Duodenal mucosa (tissue), 2 donors: ENCODE data around the gene SCLT1.
"Not testable (repeated sequence)": the region's sequence is repeated elsewhere in the genome, so short reads cannot be mapped to it uniquely, and the experiment has no call there.

Experiments
- H3K27ac ChIP-seq: one replicate; pipeline ENCODE4 v1.7.0; 2013; ENCODE audit warnings: low read depth, low read length
- H3K27me3 ChIP-seq, 2 donors: one replicate each; pipeline ENCODE4 v1.7.0; 2013; ENCODE audit warnings: low read length in 2 of 2, control low read depth in 1 of 2; ENCODE audit not compliant: insufficient read depth in 2 of 2, control insufficient read depth in 1 of 2
- H3K36me3 ChIP-seq, 2 donors: one replicate each; pipeline ENCODE4 v1.7.0; 2013; ENCODE audit warnings: low read length in 2 of 2, control low read depth in 1 of 2; ENCODE audit not compliant: insufficient read depth in 2 of 2, control insufficient read depth in 1 of 2
- H3K4me1 ChIP-seq, 2 donors: one replicate each; pipeline ENCODE4 v1.7.0; 2013; ENCODE audit warnings: low read length in 2 of 2, control low read depth in 1 of 2; ENCODE audit not compliant: insufficient read depth in 2 of 2, control insufficient read depth in 1 of 2
- H3K4me3 ChIP-seq, 2 donors: one replicate each; pipeline ENCODE4 v1.7.0; 2013; ENCODE audit warnings: low read length in 2 of 2, low read depth in 1 of 2
- H3K9ac ChIP-seq, 2 donors: one replicate each; pipeline ENCODE4 v1.7.0; 2013; ENCODE audit warnings: low read length in 2 of 2, low read depth in 1 of 2
- H3K9me3 ChIP-seq, 2 donors: one replicate each; pipeline ENCODE4 v1.7.0; 2013; ENCODE audit warnings: low read length in 2 of 2, control low read depth in 1 of 2; ENCODE audit not compliant: control insufficient read depth in 1 of 2

Gene SCLT1

DNA sequence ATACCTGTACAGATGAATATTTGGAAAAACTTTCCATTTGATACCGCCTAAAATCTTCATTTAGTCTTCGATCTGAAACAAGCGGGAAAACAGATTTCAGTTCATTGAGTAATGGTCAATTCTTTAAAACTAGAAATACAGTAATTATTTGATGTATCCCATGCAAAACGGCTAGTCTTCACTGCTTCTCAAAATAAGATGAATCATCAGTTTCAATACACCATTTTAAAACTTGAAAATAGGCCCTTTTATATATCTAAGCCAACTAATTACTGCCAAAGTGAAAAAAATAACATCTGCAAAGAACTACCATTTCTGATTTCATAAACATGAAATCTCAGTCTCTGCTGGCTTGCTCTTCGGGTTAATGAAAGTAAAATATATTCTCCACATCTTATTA lies 11.0 kb downstream of the SCLT1 start:
- Histone ChIP-seq H3K36me3 (peaks cover 18 to 34% of the 10 kb centered on the region in 2 donors), H3K9me3 (peaks cover 4 to 14% of the 10 kb centered on the region in 2 donors), H3K27me3 (no peaks in the 10 kb centered on the region), H3K4me1 (no peaks in the 10 kb centered on the region), H3K27ac (no peak overlapping the region), H3K9ac (no peak overlapping the region), H3K4me3 (no peak overlapping the region)

DNA sequence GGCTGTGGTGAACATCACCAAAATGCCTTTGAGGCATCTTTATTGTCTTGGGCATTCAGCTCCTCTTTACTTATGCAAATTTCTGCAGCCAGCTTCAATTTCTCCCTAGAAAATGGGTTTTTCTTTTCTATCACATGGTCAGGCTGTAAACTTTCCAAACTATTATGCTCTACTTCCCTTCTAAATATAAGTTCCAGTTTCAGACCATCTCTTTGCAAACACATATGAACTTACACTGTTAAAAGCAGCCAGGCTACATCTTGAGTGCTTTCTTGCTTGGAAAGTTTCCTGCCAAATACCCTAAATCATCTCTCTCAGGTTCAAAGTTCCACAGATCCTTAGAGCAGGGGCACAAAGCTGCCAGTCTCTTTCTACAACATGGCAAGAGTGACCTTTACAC lies 13.2 kb downstream of the SCLT1 start:
- Histone ChIP-seq H3K9ac (no peak overlapping the region), H3K4me3 (no peak overlapping the region), H3K9me3 (peaks cover 4 to 9% of the 10 kb centered on the region in 2 donors), H3K27me3 (no peaks in the 10 kb centered on the region), H3K36me3 (peaks cover 18 to 30% of the 10 kb centered on the region in 2 donors), H3K4me1 (no peaks in the 10 kb centered on the region), H3K27ac (no peak overlapping the region)

- Histone ChIP-seq H3K4me3 (no peak overlapping the region), H3K9ac (no peak overlapping the region), H3K4me1 (no peaks in the 10 kb centered on the region), H3K36me3 (peaks cover 26 to 38% of the 10 kb centered on the region in 2 donors), H3K27ac (no peak overlapping the region), H3K27me3 (no peaks in the 10 kb centered on the region), H3K9me3 (peaks cover 8 to 9% of the 10 kb centered on the region in 2 donors)
Observed at GRCh38 chr4:129077326-129077725, 16.0 kb downstream of the SCLT1 start.

DNA sequence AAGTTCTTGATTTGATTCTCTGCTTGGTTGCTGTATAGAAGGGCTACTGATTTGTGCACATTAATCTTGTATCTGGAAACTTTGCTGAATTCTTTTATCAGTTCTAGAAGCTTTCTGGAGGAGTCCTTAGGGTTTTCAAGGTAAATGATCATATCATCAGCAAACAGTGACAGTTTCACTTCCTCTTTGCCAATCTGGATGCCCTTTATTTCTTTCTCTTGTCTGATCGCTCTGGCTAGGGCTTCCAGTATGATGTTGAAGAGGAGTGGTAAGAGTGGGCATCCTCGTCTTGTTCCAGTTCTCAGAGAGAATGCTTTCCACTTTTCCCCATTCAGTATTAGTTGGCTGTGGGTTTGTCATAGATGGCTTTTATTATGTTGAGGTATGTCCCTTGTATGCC lies 23.8 kb downstream of the SCLT1 start:
- not testable (repeated sequence) for H3K9ac ChIP-seq, H3K4me1 ChIP-seq, H3K4me3 ChIP-seq, H3K27me3 ChIP-seq, H3K9me3 ChIP-seq, H3K36me3 ChIP-seq, H3K27ac ChIP-seq

DNA sequence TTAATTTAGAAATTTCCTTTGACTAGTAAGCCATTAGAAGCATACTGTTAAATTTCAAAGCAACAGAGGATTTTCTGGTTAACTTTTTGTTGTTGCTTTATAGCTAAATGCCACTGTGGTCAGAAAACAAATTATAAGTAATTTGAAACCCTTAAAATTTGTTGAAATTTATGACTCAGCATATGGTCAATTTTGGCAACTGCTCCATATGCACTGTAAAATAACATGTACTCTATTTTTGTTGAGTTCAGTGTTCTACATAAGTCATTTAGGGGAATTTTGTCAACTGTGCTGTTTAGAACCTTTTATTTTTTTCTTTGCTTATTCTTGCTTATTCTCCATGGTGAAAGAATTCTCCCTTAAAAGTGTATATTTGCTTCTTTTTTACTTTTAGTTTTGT lies 28.6 kb downstream of the SCLT1 start:
- peaks cover 38 to 48% of the 10 kb centered on the region in 2 donors for H3K9me3 ChIP-seq
- H3K9ac ChIP-seq, result no peak overlapping the region
- H3K4me1 ChIP-seq, result no peaks in the 10 kb centered on the region
- H3K4me3 ChIP-seq, result no peak overlapping the region
- H3K27me3 ChIP-seq, result no peaks in the 10 kb centered on the region
- H3K36me3 ChIP-seq, result peaks cover 17 to 20% of the 10 kb centered on the region in 2 donors
- no peak overlapping the region for H3K27ac ChIP-seq

DNA sequence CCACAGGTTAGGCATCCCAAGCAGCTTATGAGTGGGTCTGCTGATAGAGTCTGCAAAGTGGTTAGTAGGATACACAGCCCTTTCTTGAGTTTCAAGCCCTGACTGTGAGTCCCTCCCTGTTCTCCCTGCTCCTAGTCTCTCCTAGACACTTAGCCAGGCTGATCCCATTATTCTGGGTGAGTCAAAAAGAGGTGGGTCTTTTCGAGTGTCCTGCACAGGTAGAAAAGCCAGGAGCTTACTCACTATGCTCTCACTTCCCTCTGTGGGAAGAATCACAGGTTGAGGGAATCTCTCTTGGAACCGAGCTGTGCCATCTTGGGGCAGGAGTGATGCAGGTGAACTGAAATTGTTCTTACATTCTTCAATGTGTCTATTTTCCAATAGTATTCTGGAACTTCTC lies 29.7 kb downstream of the SCLT1 start:
- no peak overlapping the region for H3K27ac ChIP-seq
- H3K27me3 ChIP-seq, result no peaks in the 10 kb centered on the region
- H3K4me1 ChIP-seq, result no peaks in the 10 kb centered on the region
- peaks cover 41 to 56% of the 10 kb centered on the region in 2 donors for H3K9me3 ChIP-seq
- no peak overlapping the region for H3K9ac ChIP-seq
- peak overlapping the region in 1 of 2 donors; percentile 19 for H3K4me3 ChIP-seq
- H3K36me3 ChIP-seq, result peaks cover 17 to 20% of the 10 kb centered on the region in 2 donors

GRCh38 chr4:129062580-129062979 lies 30.8 kb downstream of the SCLT1 start:
- no peaks in the 10 kb centered on the region for H3K27me3 ChIP-seq
- H3K9ac ChIP-seq, result no peak overlapping the region
- no peaks in the 10 kb centered on the region for H3K4me1 ChIP-seq
- no peak overlapping the region for H3K4me3 ChIP-seq
- H3K36me3 ChIP-seq, result peaks cover 17 to 20% of the 10 kb centered on the region in 2 donors
- no peak overlapping the region for H3K27ac ChIP-seq
- H3K9me3 ChIP-seq, result peaks cover 45 to 65% of the 10 kb centered on the region in 2 donors

DNA sequence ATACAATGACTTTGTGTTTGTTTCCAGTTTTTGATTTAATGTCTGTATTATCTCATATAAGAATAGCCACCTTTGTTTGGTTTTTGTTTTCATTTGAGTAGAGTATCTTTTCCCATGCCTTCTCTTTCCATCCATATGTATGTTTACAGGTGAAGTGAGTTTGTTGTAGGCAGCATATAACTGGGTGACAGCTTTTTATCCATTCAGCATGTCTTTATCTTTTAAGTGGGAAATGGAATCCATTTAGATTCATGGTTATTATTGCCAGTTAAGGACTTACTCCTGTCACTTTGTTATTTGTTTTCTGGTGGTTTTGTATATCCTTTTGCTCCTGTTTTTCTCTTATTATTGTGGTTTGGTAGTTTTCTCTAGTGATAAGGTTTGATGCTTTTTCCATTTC lies 34.3 kb downstream of the SCLT1 start:
- Histone ChIP-seq H3K27ac (no peak overlapping the region), H3K9ac (no peak overlapping the region), H3K36me3 (peaks cover 17 to 20% of the 10 kb centered on the region in 2 donors), H3K4me1 (no peaks in the 10 kb centered on the region), H3K27me3 (no peaks in the 10 kb centered on the region), H3K4me3 (no peak overlapping the region), H3K9me3 (peaks cover 62 to 89% of the 10 kb centered on the region in 2 donors)

DNA sequence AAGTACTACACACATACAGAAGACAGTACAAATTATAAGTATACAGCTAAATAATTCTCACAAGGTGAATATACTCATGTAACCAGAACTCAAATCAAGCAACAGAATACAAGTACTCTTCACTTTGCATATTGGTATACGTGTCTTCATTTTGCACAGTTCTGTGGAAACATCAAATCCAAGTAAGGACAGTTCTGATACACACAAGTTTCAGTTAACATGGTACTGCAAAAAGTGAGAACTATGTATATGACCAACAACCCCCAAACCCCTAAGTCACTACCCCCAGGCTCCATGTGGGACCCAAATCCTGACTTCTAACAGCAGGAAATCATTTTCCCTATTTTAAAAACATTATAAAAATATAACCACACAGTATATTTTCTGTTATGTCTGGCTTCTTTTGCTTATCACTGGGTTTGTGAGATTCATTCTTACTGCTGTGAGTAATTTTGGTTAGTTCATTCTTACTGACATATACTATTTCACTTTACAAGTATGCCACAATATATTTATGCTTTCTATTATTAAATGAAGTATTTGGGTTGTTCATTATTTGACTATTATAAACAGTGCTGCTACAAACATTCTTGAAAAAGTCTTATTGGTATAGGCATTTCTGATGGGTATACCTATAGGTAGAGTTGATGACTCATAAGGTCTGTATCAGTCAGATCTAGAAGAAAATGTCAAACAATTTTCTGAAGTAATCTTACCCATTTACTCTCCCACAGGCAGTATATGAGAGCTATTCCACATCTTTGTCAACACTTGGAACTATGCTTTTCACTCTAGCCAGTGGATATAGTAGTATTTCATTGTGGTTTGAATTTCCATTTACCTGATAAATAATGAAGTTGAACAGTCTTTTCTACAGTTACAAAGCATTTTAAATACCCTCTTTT lies 47.0 kb downstream of the SCLT1 start:
- Histone ChIP-seq H3K4me1 (no peaks in the 10 kb centered on the region), H3K27ac (no peak overlapping the region), H3K27me3 (no peaks in the 10 kb centered on the region), H3K9ac (no peak overlapping the region), H3K9me3 (peaks cover 0 to 8% of the 10 kb centered on the region in 2 donors), H3K4me3 (no peak overlapping the region), H3K36me3 (no peaks in the 10 kb centered on the region)

- H3K36me3 ChIP-seq, result peaks cover 0 to 6% of the 10 kb centered on the region in 2 donors
- no peak overlapping the region for H3K9ac ChIP-seq
- H3K27ac ChIP-seq, result no peak overlapping the region
- H3K9me3 ChIP-seq, result no peaks in the 10 kb centered on the region
- no peak overlapping the region for H3K4me3 ChIP-seq
- no peaks in the 10 kb centered on the region for H3K27me3 ChIP-seq
- H3K4me1 ChIP-seq, result no peaks in the 10 kb centered on the region
Observed at GRCh38 chr4:129043523-129043922, 49.8 kb downstream of the SCLT1 start.
